SU-DHL-6 (cell line): ENCODE results near the gene KRT25.

Experiments
- H2AFZ ChIP-seq: fragments of 200-600 bp; sonication (generic); 2 replicates; pipeline ENCODE4 v1.6.1; 2014; ENCODE audit warnings: low read depth, mild to moderate bottlenecking, moderate library complexity, mixed read lengths, antibody characterized with exemption, low read length; ENCODE audit not compliant: severe bottlenecking
- H3F3A ChIP-seq: fragments of 200-600 bp; shearing (Covaris generic); 2 replicates; pipeline ENCODE4 v1.6.0; 2016; ENCODE audit warnings: antibody characterized with exemption, mild to moderate bottlenecking; ENCODE audit not compliant: insufficient read depth
- H3K27ac ChIP-seq: fragments of 200-600 bp; sonication (generic); 2 replicates; pipeline ENCODE4 v1.5.1; 2016; ENCODE audit warnings: low read depth, mild to moderate bottlenecking, low read length, moderate library complexity, mixed read lengths
- H3K27me3 ChIP-seq: fragments of 200-600 bp; sonication (generic), shearing (Covaris generic); 2 replicates; pipeline ENCODE4 v1.6.0; 2014; ENCODE audit warnings: mild to moderate bottlenecking, low read length
- H3K36me3 ChIP-seq: fragments of 200-600 bp; sonication (generic); 2 replicates; pipeline ENCODE4 v1.6.1; 2014; ENCODE audit warnings: mild to moderate bottlenecking, low read length, mixed read lengths
- H3K4me2 ChIP-seq: fragments of 300-600, 200-600 bp; shearing (Covaris generic), sonication (generic); 2 replicates; pipeline ENCODE4 v1.6.0; 2014; ENCODE audit warnings: low read length, low read depth, mild to moderate bottlenecking; ENCODE audit not compliant: poor library complexity, severe bottlenecking
- H3K4me3 ChIP-seq: fragments of 200-600 bp; sonication (generic); 2 replicates; pipeline ENCODE4 v1.5.1; 2014; ENCODE audit warnings: antibody characterized with exemption, low read length, mild to moderate bottlenecking, mixed read lengths; ENCODE audit not compliant: insufficient read depth, poor library complexity, severe bottlenecking
- H3K79me2 ChIP-seq: fragments of 200-600 bp; sonication (generic); 2 replicates; pipeline ENCODE4 v1.6.1; 2014; ENCODE audit warnings: mild to moderate bottlenecking, low read length, moderate library complexity; ENCODE audit not compliant: insufficient read depth
- H3K9ac ChIP-seq: fragments of 200-600 bp; sonication (generic); 2 replicates; pipeline ENCODE4 v1.7.0; 2014; ENCODE audit warnings: mild to moderate bottlenecking, low read length
- H3K9me2 ChIP-seq: fragments of 200-600 bp; sonication (generic); replicated peaks from 2 replicates; pipeline ENCODE4 v1.6.1; 2014; ENCODE audit warnings: low read length; ENCODE audit not compliant: insufficient read depth
- H3K9me3 ChIP-seq: fragments of 200-600 bp; sonication (generic); 2 replicates; pipeline ENCODE4 v1.6.1; 2014; ENCODE audit warnings: low read length, mixed read lengths; ENCODE audit not compliant: insufficient read depth
- H4K20me1 ChIP-seq: fragments of 200-600 bp; sonication (generic); 2 replicates; pipeline ENCODE4 v1.6.1; 2014; ENCODE audit warnings: low read depth, mild to moderate bottlenecking, antibody characterized with exemption, low read length, moderate library complexity, mixed read lengths
- CTCF ChIP-seq: fragments of 200-600 bp; sonication (generic); IDR thresholded peaks from one replicate; pipeline ENCODE4 v1.5.1; 2017; ENCODE audit warnings: antibody characterized with exemption, mild to moderate bottlenecking, low read length, moderate library complexity; ENCODE audit not compliant: insufficient read depth, poor library complexity, severe bottlenecking
- EZH2phosphoT487 ChIP-seq: fragments of 200-600 bp; sonication (generic), shearing (Covaris generic); conservative IDR thresholded peaks from 2 replicates; pipeline ENCODE4 v1.6.1; 2018; ENCODE audit warnings: mild to moderate bottlenecking, antibody characterized with exemption, low read length, moderate library complexity, mixed read lengths

KRT25 gene

GRCh38 chr17:40779181-40779909 is 24.2 kb upstream of the KRT25 start:
- H3K4me3 ChIP-seq, result no peak overlapping the region
- no peaks in the 10 kb centered on the region for H3K36me3 ChIP-seq
- H3K4me2 ChIP-seq, result no peak overlapping the region
- H3K27ac ChIP-seq, result no peak overlapping the region
- no peak overlapping the region for H3K9ac ChIP-seq
- TF ChIP-seq CTCF (no peak), EZH2phosphoT487 (no peak)
- H3K9me2 ChIP-seq, result no peaks in the 10 kb centered on the region
- H3K27me3 ChIP-seq, result no peaks in the 10 kb centered on the region
- no peak overlapping the region for H2AFZ ChIP-seq
- no peaks in the 10 kb centered on the region for H3K79me2 ChIP-seq
- H3K9me3 ChIP-seq, result no peaks in the 10 kb centered on the region
- H4K20me1 ChIP-seq, result no peaks in the 10 kb centered on the region
- no peaks in the 10 kb centered on the region for H3F3A ChIP-seq

GRCh38 chr17:40778461-40778860 is 23.3 kb upstream of the KRT25 start:
- H3F3A ChIP-seq, result no peaks in the 10 kb centered on the region
- H3K4me2 ChIP-seq, result no peak overlapping the region
- H2AFZ ChIP-seq, result no peak overlapping the region
- no peaks in the 10 kb centered on the region for H3K36me3 ChIP-seq
- H3K4me3 ChIP-seq, result no peak overlapping the region
- H4K20me1 ChIP-seq, result no peaks in the 10 kb centered on the region
- TF ChIP-seq EZH2phosphoT487, result no peak
- no peak for TF ChIP-seq CTCF
- no peaks in the 10 kb centered on the region for H3K79me2 ChIP-seq
- no peaks in the 10 kb centered on the region for H3K9me3 ChIP-seq
- no peak overlapping the region for H3K27ac ChIP-seq
- no peaks in the 10 kb centered on the region for H3K27me3 ChIP-seq
- H3K9ac ChIP-seq, result no peak overlapping the region
- H3K9me2 ChIP-seq, result no peaks in the 10 kb centered on the region

- Histone ChIP-seq H3K27me3 (no peaks in the 10 kb centered on the region), H3K4me3 (no peak overlapping the region), H3F3A (no peaks in the 10 kb centered on the region), H3K36me3 (no peaks in the 10 kb centered on the region), H2AFZ (no peak overlapping the region), H3K27ac (no peak overlapping the region), H3K9me3 (no peaks in the 10 kb centered on the region), H3K4me2 (no peak overlapping the region), H4K20me1 (no peaks in the 10 kb centered on the region), H3K9ac (no peak overlapping the region), H3K9me2 (no peaks in the 10 kb centered on the region), H3K79me2 (no peaks in the 10 kb centered on the region)
- TF ChIP-seq CTCF, result no peak
- no peak for TF ChIP-seq EZH2phosphoT487
Measured at GRCh38 chr17:40777971-40778370, 22.8 kb upstream of the KRT25 start.
